22Rv1 (cell line): ENCODE measurements around the gene C10orf95.

Experiments
- ZFX ChIP-seq: fragments of 450-650 bp; IDR thresholded peaks from 2 replicates; pipeline ENCODE4 v1.6.1; 2017; ENCODE audit warnings: antibody characterized with exemption, borderline replicate concordance
- TF ChIP-seq, protein P1 (sequence below): fragments of 450-650 bp; IDR thresholded peaks from 2 replicates; pipeline ENCODE4 v1.5.1; 2017; ENCODE audit warnings: mild to moderate bottlenecking

DNA sequence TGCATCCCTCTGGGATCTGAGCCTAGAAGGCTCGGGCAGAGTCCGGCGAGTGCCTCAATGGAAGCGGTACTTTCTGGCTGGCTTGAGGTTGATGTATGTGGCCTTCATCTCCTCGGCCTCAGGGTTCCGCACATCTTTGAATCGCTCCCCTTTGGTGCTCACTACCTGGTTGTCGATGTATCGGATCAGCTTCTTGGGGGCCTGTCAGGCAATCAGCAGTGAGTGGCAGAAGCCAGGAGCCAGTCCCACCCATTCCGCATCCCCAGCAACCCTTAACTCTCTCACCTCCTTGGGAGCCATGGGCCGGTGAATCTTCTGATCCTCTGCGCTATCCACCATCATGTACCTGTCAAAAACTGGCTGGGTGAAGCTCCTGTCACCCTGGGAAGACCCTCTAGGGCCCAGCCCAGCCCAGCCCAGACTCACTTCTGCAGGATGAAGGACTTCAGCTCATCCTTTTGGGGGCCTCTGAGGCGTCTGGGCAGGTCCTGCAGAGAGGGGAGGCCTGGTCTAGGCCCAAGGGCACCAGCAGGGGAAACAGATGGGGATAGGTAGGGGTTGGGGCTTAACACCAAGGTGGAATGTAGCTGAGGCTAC, 27.9 kb downstream of the C10orf95 start:
- TF ChIP-seq, protein P1, sequence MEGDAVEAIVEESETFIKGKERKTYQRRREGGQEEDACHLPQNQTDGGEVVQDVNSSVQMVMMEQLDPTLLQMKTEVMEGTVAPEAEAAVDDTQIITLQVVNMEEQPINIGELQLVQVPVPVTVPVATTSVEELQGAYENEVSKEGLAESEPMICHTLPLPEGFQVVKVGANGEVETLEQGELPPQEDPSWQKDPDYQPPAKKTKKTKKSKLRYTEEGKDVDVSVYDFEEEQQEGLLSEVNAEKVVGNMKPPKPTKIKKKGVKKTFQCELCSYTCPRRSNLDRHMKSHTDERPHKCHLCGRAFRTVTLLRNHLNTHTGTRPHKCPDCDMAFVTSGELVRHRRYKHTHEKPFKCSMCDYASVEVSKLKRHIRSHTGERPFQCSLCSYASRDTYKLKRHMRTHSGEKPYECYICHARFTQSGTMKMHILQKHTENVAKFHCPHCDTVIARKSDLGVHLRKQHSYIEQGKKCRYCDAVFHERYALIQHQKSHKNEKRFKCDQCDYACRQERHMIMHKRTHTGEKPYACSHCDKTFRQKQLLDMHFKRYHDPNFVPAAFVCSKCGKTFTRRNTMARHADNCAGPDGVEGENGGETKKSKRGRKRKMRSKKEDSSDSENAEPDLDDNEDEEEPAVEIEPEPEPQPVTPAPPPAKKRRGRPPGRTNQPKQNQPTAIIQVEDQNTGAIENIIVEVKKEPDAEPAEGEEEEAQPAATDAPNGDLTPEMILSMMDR, result no peak
- no peak for TF ChIP-seq ZFX
